ENCODE results near the gene OS9. TPM values are rescaled to one million over a fixed set of nuclear protein-coding genes. Genes with fewer than 3 reads are reported as not detected.
"Not testable (repeated sequence)": the region's sequence is repeated elsewhere in the genome, so short reads cannot be mapped to it uniquely, and the experiment has no call there.

Gene OS9
- total RNA-seq, 1 donor from 2014 or later: 263 TPM

DNA sequence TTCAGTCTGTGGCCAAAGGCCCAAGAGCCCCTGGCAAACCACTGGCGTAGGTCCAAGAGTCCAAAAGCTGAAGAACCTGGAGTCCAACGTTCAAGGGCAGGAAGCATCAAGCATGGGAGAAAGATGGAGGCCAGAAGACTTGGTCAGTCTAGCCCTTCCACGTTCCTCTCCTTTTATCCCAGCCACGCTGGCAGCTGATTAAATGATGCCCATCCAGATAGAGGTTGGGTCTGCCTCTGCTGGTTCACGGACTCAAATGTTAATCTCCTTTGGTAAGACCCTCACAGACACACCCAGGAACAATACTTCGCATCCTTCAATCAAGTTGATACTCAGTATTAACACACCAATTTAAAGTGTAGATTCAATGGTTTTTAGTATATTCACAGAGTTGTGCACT lies 21.1 kb upstream of the OS9 start:
- Histone ChIP-seq H3K27ac (no peak overlapping the region), H3K4me1 (no peaks in the 10 kb centered on the region), H3K36me3 (no peaks in the 10 kb centered on the region), H3K4me3 (no peak overlapping the region), H3K9me3 (no peaks in the 10 kb centered on the region), H3K27me3 (no peaks in the 10 kb centered on the region)
- intact Hi-C loops (cut with DNase I): no loop called here
- DNase-seq: no peak
- TF ChIP-seq, protein P1, sequence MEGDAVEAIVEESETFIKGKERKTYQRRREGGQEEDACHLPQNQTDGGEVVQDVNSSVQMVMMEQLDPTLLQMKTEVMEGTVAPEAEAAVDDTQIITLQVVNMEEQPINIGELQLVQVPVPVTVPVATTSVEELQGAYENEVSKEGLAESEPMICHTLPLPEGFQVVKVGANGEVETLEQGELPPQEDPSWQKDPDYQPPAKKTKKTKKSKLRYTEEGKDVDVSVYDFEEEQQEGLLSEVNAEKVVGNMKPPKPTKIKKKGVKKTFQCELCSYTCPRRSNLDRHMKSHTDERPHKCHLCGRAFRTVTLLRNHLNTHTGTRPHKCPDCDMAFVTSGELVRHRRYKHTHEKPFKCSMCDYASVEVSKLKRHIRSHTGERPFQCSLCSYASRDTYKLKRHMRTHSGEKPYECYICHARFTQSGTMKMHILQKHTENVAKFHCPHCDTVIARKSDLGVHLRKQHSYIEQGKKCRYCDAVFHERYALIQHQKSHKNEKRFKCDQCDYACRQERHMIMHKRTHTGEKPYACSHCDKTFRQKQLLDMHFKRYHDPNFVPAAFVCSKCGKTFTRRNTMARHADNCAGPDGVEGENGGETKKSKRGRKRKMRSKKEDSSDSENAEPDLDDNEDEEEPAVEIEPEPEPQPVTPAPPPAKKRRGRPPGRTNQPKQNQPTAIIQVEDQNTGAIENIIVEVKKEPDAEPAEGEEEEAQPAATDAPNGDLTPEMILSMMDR (IDR thresholded peaks at IDR 0.05): no peak
- no peak for ATAC-seq

DNA sequence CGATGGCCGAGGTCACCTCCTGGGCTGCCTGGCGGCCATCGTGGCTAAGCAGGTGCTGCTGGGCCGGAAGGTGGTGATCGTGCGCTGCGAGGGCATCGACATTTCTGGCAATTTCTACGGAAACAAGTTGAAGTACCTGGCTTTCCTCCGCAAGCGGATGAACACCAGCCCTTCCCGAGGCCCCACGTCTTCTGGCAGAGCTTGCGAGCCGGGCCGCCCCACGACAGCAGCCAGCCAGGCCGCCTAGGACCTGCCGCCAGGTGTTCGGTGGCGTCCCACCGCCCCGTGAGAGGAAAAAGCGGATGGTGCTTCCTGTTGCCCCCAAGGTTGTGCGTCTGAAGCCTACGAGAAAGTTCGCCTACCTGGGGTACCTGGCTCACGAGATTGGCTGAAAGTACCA lies 19.2 kb upstream of the OS9 start:
- Histone ChIP-seq H3K9me3 (no peaks in the 10 kb centered on the region), H3K27me3 (no peaks in the 10 kb centered on the region), H3K27ac (no peak overlapping the region), H3K36me3 (no peaks in the 10 kb centered on the region), H3K4me1 (no peaks in the 10 kb centered on the region), H3K4me3 (no peak overlapping the region)
- DNase-seq: no peak
- TF ChIP-seq, protein P1 (IDR thresholded peaks at IDR 0.05): no peak
- intact Hi-C loops (cut with DNase I): no loop called here
- no peak for ATAC-seq

DNA sequence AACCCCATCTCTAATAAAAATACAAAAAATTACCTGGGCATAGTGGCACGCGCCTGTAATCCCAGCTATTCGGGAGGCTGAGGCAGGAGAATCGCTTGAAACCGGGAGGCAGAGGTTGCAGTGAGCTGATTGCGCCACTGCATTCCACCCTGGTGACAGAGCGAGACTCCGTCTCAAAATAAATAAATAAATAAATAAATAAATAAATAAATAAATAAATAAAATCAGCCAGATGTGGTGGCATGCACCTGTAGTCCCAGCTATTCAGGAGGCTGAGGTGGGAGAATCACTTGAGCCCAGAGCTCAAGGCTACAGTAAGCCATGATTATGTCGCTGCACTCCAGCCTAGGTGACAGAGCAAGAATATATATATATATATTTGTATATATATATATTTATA lies 16.0 kb upstream of the OS9 start:
- H3K27ac ChIP-seq; ATAC-seq; H3K27me3 ChIP-seq; DNase-seq; H3K4me3 ChIP-seq; H3K36me3 ChIP-seq; H3K9me3 ChIP-seq; intact Hi-C loops (cut with DNase I); H3K4me1 ChIP-seq: not testable (repeated sequence)

DNA sequence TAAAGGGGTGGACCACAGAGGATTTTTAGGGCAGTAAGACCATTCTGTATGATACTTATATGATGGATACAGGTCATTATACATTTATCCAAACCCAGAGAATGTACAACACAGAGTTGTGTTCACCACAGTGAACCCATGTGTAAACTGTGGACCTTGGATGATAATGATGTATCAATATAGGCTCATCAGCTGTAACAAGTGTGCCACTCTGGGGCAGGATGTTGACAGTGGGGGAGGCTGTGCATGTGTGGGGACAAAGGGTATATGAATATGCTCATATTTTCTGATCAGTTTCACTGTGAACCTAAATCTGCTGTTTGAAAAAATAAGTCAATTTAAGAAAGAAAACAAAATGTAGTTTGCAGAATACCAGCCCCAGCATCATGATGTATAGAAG lies 14.2 kb upstream of the OS9 start:
- Histone ChIP-seq H3K4me1 (no peaks in the 10 kb centered on the region), H3K4me3 (no peak overlapping the region), H3K36me3 (no peaks in the 10 kb centered on the region), H3K27me3 (no peaks in the 10 kb centered on the region), H3K9me3 (no peaks in the 10 kb centered on the region), H3K27ac (no peak overlapping the region)
- DNase-seq (no peak), ATAC-seq (no peak)
- intact Hi-C loops (cut with DNase I): no loop called here
- TF ChIP-seq, protein P1 (IDR thresholded peaks at IDR 0.05): no peak

DNA sequence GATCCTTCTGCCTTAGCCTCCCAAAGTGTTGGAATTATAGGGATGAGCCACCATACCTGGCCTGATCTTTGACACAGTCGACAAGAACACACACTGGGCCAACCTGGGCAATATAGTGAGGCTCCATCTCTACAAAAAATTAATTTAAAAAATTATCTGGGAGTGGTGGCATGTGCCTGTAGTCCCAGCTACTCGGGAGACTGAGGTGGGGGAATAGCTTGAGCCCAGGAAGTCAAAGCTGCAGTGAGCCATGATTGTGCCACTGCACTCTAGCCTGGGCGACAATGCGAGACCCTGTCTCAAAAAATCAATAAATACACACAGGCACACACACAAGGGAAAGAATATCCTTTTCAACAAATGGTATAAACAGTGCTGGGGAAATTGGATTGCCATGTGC lies 6.1 kb upstream of the OS9 start:
- peaks cover 18% of the 10 kb centered on the region for H3K27me3 ChIP-seq
- H3K27ac ChIP-seq: no peak overlapping the region
- TF ChIP-seq, protein P1 (IDR thresholded peaks at IDR 0.05): no peak
- H3K9me3 ChIP-seq: no peaks in the 10 kb centered on the region
- DNase-seq (no peak), ATAC-seq (no peak)
- H3K4me3 ChIP-seq: no peak overlapping the region
- H3K4me1 ChIP-seq: no peaks in the 10 kb centered on the region
- H3K36me3 ChIP-seq: no peaks in the 10 kb centered on the region
- intact Hi-C loops (cut with DNase I): no loop called here

DNA sequence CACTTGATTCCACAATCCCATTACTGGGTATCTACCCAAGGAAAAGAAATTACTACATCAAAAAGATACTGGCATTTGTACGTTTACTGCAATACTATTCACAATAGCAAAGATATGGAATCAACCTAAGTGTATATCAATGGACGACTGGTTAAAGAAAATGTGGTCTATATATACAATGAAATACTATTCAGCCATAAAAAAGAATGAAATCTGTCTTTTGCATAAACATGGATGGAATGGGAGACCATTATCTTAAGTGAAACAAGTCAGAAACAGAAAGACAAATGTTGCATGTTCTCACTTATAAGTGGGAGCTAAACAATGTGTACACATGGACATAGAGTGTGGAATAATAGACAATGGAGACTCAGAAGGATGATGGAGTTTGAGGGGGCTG lies 5.0 kb upstream of the OS9 start:
- DNase-seq (no peak), ATAC-seq (no peak)
- no peak overlapping the region for H3K27ac ChIP-seq
- H3K27me3 ChIP-seq: peaks cover 18% of the 10 kb centered on the region
- H3K4me3 ChIP-seq: no peak overlapping the region
- TF ChIP-seq, protein P1 (IDR thresholded peaks at IDR 0.05): no peak
- no peaks in the 10 kb centered on the region for H3K36me3 ChIP-seq
- intact Hi-C loops (cut with DNase I): no loop called here
- H3K4me1 ChIP-seq: peaks cover 4% of the 10 kb centered on the region
- H3K9me3 ChIP-seq: no peaks in the 10 kb centered on the region
